ENCODE measurements around the gene FGD6.
"Not testable (repeated sequence)": the region's sequence is repeated elsewhere in the genome, so short reads cannot be mapped to it uniquely, and the experiment has no call there.

FGD6 gene

GRCh38 chr12:95185072-95185471, 32.2 kb downstream of the FGD6 start:
- DNase-seq (ENCODE audit: low read depth, low spot score), result no peak
- no peak overlapping the region for H3K27ac ChIP-seq

DNA sequence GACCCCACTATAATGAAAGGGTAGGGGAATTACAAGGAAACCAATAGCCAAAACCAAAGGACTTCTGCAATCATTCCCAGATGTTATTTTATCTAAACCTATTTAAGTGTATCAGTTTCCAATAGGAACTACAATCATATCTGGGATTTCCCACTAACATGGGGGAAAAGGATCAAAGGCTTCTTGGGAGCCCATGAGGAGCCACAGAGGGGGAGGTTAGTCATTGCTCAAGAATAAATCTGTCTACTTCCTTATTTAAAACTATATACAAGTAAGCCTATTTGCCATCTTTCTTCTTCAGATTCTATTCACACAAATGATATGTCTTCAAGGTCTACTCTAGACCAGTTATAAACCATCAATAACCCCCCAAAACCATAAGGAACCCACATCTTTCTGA, 33.1 kb downstream of the FGD6 start:
- no peak for DNase-seq (ENCODE audit: low read depth, low spot score)
- H3K27ac ChIP-seq, result peak overlapping the region; percentile 63

- peak overlapping the region; percentile 63 for H3K27ac ChIP-seq
- DNase-seq (ENCODE audit: low read depth, low spot score), result no peak
Measured at GRCh38 chr12:95182868-95183415, 34.3 kb downstream of the FGD6 start.

GRCh38 chr12:95181103-95181502, 36.2 kb downstream of the FGD6 start:
- DNase-seq (ENCODE audit: low read depth, low spot score), result no peak
- no peak overlapping the region for H3K27ac ChIP-seq

GRCh38 chr12:95179011-95179410, 38.3 kb downstream of the FGD6 start:
- no peak for DNase-seq (ENCODE audit: low read depth, low spot score)
- no peak overlapping the region for H3K27ac ChIP-seq

DNA sequence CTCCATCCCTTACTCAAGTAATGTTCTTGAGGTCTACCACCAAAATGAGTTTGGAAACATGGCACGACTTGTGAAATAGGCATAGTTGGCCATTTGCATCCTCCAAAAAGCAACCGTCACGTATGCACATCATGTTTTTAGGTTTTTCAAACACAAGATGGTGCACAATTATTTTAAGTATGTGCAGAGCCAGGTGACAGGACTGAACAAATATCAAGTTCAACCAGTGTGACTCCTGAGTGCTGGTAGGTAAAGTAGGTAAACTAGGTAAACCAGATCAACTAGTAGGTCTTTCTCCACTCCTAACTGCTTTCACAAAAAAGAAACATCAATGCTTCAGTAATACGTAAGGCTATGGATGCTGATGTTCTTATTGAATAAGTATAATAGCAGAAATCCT, 39.1 kb downstream of the FGD6 start:
- DNase-seq (ENCODE audit: low read depth, low spot score), result no peak

GRCh38 chr12:95177201-95177768, 40.0 kb downstream of the FGD6 start:
- DNase-seq (ENCODE audit: low read depth, low spot score), result no peak
- H3K27ac ChIP-seq, result no peak overlapping the region

More for the DNA sequence above, 39.1 kb downstream of the FGD6 start:
- no peak overlapping the region for H3K27ac ChIP-seq

GRCh38 chr12:95173392-95174251, 43.6 kb downstream of the FGD6 start:
- H3K27ac ChIP-seq, result peak overlapping the region; percentile 48
- DNase-seq (ENCODE audit: low read depth, low spot score), result peak; percentile 73

- H3K27ac ChIP-seq, result peak overlapping the region; percentile 67
- peak; percentile 49 for DNase-seq (ENCODE audit: low read depth, low spot score)
Measured at GRCh38 chr12:95169368-95169767, 47.9 kb downstream of the FGD6 start.

DNA sequence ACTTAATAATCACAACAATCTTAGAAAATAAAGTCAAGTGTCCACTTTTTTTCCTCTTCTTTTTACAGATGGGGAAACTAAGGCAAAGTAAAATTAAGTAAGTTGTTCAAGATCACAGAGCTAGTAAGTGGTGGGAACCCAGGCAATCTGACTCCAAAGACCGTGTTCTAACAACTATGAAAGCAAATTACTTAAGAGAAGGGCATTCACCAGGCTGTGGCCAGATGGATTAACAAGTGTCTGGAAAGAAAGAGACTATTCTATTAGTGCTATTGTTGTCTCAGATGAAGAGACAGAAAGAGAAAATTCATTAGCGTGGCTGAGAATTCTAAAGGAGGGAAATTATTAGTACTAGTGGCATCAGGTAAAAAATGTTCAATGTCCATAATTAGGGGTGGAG, 48.5 kb downstream of the FGD6 start:
- no peak for DNase-seq (ENCODE audit: low read depth, low spot score)
- peak overlapping the region; percentile 67 for H3K27ac ChIP-seq

GRCh38 chr12:95164656-95165055, 52.6 kb downstream of the FGD6 start:
- DNase-seq (ENCODE audit: low read depth, low spot score), result no peak
- peak overlapping the region; percentile 47 for H3K27ac ChIP-seq

DNA sequence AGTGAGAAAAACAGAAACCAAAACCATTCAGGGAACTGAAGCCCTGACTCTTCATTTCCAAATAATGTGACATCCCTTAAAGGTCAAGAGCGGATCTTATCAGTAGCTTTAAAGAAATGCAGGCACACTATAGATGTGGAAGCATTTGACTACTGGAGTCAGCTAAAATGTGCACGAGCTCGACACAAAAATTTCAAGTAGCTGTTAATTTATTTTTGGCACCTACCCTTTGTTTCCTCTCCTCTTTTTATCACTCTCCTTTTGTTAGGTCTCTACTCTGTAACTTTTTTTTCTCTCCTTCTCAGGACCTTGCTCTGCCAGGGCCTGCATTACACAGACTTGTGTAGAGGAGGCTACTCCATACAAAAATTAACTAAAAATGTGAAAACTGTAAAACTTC, 58.3 kb downstream of the FGD6 start:
- H3K27ac ChIP-seq, result no peak overlapping the region
- DNase-seq (ENCODE audit: low read depth, low spot score), result no peak

DNA sequence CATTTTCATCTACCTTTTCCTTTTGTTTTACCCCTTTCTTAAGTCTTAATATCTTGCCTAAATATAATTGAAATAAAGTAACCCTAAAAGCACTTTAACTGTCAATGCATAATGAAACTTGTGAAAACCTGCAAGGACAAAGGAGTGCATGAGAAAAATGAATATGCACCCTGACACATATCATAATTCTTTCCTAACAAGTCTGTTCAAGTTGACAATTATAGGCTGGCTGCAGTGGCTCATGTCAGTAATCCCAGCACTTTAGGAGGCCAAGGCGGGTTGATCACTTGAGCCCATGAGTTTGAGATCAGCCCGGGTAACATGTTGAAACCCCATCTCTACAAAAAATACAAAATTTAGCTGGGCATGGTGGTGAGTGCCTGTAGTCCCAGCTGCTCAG, 65.4 kb downstream of the FGD6 start:
- H3K27ac ChIP-seq, result peak overlapping the region; percentile 56
- DNase-seq (ENCODE audit: low read depth, low spot score), result peak; percentile 68

DNA sequence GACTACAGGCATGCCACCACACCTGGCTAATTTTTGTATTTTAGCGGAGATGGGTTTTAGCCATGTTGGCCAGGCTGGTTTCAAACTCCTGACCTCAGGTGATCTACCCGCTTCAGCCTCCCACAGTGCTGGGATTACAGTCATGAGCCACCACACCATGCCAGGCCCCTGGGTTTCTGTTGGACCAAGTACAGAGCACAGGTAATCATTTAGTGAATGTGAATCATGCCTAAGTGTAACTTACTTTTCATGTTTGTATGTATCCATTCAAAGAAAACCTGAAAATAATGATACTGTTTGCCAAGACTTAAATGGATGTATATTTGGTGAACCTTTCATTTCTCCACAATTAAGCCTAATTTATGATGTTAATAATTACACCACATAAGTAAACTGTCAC, 65.9 kb downstream of the FGD6 start:
- DNase-seq (ENCODE audit: low read depth, low spot score), result peak; percentile 45
- peak overlapping the region; percentile 56 for H3K27ac ChIP-seq

GRCh38 chr12:95150501-95150900, 66.8 kb downstream of the FGD6 start:
- peak overlapping the region; percentile 56 for H3K27ac ChIP-seq
- no peak for DNase-seq (ENCODE audit: low read depth, low spot score)

- DNase-seq (ENCODE audit: low read depth, low spot score), result no peak
- no peak overlapping the region for H3K27ac ChIP-seq
Measured at GRCh38 chr12:95147866-95148265, 69.4 kb downstream of the FGD6 start.

- H3K27ac ChIP-seq, result no peak overlapping the region
- no peak for DNase-seq (ENCODE audit: low read depth, low spot score)
Measured at GRCh38 chr12:95146769-95147168, 70.5 kb downstream of the FGD6 start.

DNA sequence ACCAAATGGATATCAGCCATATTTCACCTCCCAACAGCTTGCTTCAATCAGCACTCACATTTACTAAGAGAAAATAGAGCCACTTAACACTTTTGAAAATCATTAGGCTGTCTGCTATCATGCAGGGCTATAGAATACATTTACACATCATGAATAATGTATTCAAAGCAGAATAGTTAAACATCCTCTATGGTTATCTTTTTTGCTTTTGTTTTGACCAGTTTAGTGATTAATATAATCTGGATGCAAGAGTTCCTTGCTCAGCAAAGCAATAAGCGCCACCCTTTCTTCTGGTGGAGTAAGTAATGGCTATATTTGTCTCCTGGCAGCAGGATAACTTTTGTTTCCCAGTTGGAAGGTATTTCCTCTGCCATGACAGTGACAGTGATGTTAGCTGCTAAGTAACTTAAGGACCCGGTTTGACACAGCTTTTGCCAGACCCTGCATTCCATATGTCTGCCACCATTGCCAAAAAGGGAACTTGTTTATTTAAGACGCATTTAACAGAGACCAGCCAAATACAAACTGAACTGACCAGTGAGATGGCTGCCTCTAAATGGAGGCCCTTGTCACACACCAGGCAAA, 73.6 kb downstream of the FGD6 start:
- DNase-seq (ENCODE audit: low read depth, low spot score), result no peak
- no peak overlapping the region for H3K27ac ChIP-seq

DNA sequence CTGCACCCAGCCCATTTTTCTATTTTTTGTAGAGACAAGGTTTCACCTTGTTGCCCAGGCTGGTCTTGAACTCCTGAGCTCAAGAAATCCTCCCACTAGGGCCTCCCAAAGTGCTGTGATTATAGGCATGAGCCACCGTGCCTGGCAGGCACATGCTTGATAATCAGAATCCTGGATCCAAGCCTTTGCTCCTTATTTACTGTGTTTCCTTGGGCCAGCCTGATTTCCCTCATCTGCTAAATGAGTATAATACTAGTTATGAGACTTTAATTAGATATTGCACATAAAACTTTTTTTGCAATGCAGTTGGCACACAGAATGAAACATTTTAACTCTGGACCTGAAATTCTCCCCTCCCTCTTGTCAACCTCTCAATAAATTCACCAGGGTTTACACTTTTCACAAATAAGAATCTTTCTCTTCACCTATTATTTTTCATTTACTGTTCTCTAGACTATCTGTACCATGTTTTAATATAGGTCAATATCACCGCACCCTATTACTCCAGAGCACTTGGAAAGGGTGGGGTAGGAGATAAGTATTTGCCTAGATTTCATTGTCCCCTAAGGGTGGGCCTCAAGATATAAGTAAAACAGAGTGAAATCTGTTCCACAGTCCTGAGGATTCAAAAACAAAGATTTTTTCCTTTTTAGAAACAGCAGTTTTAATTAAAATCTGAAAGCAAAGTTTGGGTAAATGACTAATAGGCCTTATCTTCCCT, 74.7 kb downstream of the FGD6 start:
- H3K27ac ChIP-seq, result no peak overlapping the region
- no peak for DNase-seq (ENCODE audit: low read depth, low spot score)

DNA sequence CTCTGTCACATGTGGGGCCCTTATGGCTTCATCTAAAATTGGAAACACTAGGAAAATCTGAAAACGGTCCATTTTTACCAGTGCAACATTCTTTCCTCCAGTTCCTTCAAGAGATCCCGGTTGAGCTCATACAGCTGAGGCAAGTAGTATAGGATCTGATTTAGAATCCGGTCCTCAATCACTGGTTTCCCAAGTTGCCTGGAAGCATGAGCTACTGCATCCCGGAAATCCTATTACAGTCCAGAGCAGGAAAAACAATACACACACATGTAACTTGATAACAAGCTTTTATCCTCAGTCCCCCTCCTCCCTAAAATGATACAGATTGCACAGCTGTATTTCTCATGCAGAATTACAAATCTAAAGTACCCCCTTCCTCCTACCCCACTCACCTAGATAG, 76.0 kb downstream of the FGD6 start:
- H3K27ac ChIP-seq, result no peak overlapping the region
- DNase-seq (ENCODE audit: low read depth, low spot score), result no peak

DNA sequence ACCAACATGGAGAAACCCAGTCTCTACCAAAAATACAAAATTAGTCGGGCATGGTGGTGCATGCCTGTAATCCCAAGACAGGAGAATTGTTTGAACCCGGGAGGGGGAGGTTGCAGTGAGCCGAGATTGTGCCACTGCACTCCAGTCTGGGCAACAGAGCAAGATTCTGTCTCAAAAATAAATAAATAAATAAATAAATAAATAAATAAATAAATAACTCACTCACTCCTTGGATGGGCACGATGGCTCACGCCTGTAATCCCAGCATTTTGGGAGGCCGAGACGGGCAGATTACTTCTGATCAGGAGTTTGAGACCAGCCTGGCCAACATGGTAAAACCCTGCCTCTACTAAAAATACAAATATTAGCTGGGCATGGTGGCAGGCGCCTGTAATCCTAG, 79.2 kb downstream of the FGD6 start:
- not testable (repeated sequence) for H3K27ac ChIP-seq; DNase-seq (ENCODE audit: low read depth, low spot score)
